Measurements from ENCODE around the gene UQCC5.

Gene UQCC5

DNA sequence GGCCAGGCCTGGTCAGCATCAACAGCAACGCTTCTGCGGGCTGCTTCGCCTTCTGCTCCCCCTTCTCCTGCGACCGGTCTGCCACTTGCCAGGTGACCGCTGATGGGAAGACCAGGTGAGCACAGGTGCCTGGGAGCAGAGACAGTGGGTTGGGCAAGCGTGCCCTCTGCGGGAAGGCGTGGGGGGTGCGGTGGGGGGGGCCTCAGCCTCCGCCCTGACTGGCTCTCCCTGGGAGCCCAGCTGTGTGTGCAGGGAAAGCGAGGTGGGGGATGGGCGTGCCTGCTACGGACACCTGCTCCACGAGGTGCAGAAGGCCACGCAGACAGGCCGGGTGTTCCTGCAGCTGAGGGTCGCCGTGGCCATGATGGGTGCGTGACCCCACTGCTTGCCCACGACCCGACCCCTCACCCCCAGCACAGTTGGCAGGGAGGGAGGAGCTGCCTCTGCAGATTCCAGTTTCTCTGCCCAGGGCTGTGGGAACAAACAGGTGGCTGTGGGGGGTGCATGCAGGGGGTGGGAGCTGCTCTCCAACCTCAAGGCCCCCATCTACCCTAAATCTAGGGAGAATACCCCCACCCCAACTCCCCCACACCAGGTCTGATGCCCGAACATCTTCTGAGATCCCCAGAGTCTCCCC, 32.5 kb upstream of the UQCC5 start:
- no peak for DNase-seq (ENCODE audit: low read depth in 2 of 2)

DNA sequence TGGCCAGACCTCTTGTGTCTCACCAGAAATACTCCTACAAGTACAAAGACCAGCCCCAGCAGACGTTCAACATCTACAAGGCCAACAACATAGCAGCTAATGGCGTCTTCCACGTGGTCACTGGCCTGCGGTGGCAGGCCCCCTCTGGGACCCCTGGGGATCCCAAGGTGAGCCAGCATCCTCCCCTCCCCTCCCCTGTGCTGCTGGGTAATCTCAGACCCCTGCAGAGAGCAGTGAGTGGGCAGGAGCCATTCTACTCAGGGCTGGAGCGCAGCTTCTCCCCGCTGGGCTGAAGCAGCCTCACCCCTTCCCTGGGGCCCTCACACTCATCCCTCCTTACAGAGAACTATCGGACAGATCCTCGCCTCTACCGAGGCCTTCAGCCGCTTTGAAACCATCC, 31.4 kb upstream of the UQCC5 start:
- no peak for DNase-seq (ENCODE audit: low read depth in 2 of 2)

DNA sequence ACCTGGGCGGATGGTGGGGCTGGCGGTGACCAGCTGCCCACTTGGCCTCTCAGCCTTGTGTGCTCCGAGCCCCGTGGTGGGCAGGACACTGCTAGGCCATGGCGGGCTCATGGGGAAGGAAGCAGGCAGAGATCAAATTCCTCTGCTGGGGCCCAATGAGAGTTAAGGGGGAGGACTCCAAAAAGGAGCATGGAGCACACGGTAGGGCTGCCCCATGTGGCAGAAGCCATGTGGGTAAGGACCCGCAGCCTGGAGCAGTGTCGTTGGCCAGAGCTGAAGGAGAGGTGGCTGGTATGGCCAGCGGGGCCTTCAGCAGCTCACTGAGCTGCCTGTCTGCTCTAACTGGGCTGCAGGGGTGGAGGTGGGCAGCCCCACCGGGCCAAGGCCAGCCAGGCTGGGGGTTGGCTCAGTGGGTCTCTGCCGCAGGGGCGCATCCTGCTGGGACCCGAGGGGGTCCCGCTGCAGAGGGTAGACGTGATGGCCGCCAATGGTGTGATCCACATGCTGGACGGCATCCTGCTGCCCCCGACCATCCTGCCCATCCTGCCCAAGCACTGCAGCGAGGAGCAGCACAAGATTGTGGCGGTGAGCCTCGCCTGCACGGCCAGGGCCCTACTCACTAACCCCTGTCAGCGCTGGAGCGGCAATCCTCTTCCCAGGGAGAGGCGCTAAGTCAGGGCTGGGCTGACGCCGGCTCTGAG, 30.0 kb upstream of the UQCC5 start:
- no peak for DNase-seq (ENCODE audit: low read depth in 2 of 2)

DNA sequence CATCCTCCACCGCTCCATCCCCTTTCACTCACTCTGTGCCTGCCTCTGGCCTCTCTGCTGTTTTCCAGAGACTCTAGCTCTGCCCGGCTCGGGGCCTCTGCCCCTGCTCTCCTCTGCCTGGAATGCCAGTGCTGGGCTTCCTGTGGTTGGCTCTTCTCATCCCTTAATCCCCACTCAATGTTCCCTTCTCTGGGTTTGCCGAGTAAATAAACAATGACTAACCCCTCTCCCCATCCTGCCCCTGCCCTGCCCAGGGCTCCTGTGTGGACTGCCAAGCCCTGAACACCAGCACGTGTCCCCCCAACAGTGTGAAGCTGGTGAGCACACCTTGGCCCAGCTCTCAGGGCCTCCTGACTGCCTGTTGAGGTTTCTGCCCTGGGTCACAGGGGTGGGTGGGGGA, 29.0 kb upstream of the UQCC5 start:
- no peak for DNase-seq (ENCODE audit: low read depth in 2 of 2)

DNA sequence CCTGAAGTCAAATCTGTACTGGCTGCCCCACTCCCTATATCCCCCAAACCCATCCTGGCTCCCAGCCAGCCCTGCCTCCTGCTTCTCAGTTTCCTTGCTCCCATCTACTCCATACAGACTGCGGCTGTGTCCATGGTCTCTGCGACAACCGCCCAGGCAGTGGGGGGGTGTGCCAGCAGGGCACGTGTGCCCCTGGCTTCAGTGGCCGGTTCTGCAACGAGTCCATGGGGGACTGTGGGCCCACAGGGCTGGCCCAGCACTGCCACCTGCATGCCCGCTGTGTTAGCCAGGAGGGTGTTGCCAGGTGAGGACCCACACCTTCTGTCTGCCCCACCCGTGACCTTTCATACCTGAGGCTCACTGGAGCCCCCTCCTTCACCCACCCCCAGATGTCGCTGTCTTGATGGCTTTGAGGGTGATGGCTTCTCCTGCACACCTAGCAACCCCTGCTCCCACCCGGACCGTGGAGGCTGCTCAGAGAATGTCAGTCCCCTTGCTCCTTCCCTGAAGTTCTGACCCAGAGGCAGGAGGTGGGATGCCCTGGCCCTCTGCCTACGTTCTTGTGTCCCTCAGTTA, 26.6 kb upstream of the UQCC5 start:
- no peak for DNase-seq (ENCODE audit: low read depth in 2 of 2)

DNA sequence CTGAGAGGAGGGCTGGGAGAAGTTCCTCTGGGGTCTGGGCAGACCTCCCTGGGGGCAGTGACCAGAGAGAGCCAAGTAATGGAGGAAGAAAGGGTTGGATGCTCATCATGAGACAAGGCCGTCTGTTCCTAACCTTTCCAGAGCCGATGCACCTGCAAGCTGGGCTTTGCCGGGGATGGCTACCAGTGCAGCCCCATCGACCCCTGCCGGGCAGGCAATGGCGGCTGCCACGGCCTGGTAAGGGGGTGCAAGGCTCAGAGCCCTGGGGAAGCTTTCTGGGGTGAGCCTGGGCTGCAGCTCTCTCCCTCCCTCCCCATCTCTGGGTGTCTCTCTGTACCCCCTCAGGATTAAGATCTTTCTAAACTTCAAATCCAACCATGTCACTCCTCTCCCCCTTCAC, 24.9 kb upstream of the UQCC5 start:
- DNase-seq (ENCODE audit: low read depth in 2 of 2), result no peak

DNA sequence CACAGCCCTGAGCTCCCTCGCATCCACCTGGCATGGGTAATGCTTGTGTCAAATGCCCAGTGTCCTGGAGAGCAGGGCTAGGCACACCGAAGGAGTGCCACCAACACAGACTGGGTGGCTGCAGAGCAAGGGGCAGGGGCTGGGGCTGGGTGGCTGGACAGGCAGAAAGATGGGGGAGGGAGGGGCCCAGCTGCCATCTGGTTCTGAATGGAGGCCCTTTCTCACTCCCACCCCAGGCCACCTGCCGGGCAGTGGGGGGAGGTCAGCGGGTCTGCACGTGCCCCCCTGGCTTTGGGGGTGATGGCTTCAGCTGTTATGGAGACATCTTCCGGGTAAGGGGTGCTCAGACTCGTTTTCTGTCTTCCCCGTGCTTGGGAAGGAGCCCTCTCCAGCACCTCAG, 24.3 kb upstream of the UQCC5 start:
- DNase-seq (ENCODE audit: low read depth in 2 of 2), result no peak

DNA sequence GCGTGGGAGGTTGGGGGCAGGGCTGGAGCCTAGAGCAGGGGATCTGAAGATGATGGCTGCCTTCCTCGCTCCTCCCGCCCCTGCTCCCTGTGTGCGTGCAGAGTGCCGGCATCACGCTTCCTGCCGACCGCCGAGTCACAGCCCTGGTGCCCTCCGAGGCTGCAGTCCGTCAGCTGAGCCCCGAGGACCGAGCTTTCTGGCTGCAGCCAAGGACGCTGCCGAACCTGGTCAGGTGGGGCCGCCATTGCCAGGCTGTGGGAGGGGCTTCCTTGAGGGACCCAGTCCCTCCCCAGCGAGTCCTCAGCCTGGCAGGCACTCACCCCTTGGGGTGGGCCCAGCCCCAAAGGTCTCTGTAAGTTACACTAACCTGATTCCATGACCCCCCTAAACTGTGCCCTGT, 23.7 kb upstream of the UQCC5 start:
- no peak for DNase-seq (ENCODE audit: low read depth in 2 of 2)

DNA sequence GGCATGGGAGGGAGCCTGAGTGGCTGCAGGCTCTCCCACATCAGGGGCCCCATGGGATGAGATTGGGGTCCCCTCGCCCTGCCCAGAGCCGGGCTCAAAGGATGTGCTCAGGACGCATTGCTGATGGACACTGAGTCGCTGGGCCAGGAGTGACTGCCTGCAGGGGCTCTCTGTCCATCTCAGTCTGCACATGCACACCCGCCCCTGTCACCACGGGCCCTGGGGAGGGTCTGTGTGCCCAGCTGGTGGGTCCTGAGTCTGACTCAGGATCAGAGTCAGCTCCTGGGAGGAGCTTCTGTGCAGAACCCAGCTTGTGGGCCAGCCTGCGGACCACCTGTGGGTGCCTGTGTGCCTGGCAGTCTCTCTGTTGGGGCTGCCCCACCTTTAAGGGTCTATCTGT, 23.1 kb upstream of the UQCC5 start:
- no peak for DNase-seq (ENCODE audit: low read depth in 2 of 2)

DNA sequence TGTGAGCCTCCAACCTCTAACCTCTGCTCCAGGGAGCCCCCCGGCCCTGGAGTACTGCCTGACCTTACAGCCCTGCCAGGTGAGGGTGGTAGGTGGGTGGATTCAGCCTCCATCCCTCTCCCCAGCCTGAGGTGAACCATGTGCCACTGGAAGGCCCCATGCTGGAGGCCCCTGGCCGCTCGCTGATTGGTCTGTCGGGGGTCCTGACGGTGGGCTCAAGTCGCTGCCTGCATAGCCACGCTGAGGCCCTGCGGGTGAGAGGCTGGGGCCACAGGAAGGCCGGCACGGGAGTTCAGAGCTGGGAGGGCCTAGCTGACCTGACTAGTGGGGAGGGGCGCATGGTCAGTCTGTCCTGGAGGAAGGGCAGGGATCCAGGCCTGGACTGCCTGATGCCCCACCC, 21.8 kb upstream of the UQCC5 start:
- no peak for DNase-seq (ENCODE audit: low read depth in 2 of 2)

DNA sequence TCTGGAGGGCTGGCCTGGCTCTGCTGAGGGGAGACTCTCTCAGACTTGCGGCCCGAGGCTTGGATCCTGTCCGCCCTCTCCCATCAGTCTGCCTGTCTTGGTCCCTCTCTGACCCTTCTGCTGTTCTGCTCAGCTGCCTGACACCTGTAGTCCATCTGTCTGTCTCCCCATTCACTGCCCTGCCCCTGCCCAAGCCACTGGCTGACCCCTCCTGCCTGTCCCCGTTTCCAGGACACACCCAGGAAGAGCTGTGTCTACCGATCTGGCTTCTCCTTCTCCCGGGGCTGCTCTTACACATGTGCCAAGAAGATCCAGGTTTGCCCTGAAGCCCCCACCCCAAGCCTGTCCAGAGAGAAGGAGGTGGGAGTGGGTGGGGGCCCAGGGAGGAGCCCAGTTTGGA, 21.2 kb upstream of the UQCC5 start:
- DNase-seq (ENCODE audit: low read depth in 2 of 2), result no peak

DNA sequence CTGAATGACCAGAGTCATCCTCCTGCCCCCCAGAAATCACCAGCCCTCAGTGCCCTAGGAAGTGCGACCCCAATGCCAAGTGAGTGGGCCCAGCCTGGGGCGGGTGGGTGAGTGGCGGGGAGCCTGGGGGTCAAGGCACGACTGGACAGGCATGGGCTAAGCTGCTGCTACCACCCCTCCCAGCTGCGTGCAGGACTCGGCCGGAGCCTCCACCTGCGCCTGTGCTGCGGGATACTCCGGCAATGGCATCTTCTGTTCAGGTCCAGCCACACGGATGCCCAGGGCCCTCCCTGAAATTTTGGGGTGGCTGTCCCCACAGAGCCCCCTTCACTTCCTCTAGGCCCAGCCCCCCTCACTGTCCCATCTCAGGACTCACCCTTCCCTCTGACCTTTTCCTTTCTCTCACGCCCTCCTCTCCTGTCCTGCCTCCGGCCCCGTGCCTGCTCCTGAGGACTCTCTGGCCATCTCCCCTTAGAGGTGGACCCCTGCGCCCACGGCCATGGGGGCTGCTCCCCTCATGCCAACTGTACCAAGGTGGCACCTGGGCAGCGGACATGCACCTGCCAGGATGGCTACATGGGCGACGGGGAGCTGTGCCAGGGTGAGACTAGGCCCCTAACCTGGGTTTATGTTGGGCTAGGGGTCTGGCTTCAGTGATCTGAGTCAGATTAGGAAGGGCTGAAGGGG, 19.8 kb upstream of the UQCC5 start:
- DNase-seq (ENCODE audit: low read depth in 2 of 2), result no peak

DNA sequence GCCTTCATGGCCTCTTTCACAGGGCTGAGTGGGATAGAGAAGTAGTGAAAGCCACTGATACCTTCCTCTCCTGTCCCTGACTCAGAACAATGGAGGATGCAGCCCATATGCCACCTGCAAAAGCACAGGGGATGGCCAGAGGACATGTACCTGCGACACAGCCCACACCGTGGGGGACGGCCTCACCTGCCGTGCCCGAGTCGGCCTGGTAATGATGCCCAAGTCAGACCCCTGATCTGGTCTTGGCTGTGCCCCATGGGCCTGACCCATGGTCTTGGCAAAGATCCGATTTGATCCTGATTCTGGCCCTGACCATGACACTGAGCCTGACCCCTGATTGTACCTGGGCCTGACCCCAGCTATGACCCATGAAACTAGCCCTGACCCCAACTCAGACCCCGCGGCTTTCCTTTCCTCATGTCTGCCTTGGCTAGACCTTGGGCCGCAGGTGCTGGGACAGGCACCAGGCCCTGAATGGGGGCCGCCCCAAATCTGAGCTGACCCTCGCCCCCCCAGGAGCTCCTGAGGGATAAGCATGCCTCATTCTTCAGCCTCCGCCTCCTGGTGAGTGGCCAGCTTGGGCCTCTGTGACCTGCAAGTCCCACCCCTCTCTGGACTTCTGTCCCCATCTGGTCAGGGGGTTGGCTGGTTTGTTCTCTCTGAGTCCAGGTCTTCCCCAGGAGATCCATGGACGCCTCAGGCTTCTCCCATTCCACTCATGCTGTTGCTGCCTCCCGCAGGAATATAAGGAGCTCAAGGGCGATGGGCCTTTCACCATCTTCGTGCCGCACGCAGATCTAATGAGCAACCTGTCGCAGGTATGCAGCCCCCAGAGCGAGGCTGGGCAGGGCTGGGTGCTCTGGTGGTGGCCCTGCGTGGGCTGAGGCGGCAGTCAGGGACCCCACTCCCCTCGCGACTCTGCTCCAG, 18.3 kb upstream of the UQCC5 start:
- DNase-seq (ENCODE audit: low read depth in 2 of 2), result no peak

DNA sequence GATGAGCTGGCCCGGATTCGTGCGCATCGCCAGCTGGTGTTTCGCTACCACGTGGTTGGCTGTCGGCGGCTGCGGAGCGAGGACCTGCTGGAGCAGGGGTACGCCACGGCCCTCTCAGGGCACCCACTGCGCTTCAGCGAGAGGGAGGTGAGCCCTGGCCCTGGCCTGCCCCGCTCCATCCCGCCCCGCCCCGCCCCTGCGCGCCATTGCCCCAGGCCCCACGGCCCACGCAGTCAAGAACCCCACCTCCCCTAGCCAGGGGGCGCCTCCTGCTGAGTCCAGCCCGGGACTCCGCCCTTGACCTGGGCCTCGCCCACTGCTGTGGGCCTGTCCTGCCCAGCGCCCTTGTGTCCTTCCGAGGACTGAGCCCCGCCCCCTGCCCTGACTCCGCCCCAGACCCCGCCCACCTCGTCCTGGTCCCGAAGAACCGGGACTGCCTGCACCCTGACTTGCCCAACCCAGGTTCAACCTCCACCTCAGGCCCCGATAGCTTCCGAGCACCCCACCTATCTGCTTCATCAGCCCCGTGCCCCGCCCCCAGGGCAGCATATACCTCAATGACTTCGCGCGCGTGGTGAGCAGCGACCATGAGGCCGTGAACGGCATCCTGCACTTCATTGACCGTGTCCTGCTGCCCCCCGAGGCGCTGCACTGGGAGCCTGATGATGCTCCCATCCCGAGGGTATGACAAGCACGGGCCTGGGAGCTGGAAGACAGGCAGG, 17.5 kb upstream of the UQCC5 start:
- DNase-seq (ENCODE audit: low read depth in 2 of 2), result no peak

DNA sequence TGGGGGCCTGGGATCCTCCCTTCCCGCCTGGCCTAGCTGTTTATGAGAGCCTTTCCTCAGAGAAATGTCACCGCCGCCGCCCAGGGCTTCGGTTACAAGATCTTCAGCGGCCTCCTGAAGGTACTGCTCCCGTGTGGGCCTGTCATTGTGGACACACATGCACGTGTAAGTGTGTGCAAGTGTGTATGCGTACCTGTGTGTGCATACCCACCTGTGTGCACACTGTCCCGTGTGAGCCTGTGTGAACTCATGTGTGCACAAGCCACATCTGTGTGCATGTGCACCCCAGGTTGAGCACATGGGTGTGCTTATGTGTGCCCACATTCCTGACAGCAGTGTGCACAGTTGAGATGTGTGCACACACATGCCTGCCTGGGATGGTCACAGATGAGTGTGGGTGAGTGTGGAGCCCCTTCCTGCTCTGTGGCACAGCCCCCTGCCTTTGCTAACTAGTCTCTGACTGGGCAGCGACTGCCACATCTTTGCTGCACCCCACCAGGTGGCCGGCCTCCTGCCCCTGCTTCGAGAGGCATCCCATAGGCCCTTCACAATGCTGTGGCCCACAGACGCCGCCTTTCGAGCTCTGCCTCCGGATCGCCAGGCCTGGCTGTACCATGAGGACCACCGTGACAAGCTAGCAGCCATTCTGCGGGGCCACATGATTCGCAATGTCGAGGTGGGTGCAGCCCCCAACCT, 16.8 kb upstream of the UQCC5 start:
- no peak for DNase-seq (ENCODE audit: low read depth in 2 of 2)

DNA sequence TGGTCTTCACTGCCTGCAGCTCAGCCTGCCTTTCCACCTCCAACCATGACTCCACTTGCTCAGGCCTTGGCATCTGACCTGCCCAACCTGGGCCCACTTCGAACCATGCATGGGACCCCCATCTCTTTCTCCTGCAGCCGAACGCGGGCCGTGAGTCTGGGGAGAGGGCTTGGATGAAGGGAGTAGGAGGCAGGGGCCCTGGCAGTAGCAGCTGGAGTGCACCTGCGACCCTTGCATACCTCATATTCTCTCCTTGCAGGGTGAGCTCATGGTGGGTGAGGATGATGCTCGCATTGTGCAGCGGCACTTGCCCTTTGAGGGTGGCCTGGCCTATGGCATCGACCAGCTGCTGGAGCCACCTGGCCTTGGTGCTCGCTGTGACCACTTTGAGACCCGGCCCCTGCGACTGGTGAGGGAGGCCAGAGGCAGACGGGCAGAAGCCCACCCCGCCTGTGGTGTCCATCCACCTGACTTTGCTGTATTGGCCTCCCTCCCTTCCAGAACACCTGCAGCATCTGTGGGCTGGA, 16.2 kb upstream of the UQCC5 start:
- no peak for DNase-seq (ENCODE audit: low read depth in 2 of 2)

DNA sequence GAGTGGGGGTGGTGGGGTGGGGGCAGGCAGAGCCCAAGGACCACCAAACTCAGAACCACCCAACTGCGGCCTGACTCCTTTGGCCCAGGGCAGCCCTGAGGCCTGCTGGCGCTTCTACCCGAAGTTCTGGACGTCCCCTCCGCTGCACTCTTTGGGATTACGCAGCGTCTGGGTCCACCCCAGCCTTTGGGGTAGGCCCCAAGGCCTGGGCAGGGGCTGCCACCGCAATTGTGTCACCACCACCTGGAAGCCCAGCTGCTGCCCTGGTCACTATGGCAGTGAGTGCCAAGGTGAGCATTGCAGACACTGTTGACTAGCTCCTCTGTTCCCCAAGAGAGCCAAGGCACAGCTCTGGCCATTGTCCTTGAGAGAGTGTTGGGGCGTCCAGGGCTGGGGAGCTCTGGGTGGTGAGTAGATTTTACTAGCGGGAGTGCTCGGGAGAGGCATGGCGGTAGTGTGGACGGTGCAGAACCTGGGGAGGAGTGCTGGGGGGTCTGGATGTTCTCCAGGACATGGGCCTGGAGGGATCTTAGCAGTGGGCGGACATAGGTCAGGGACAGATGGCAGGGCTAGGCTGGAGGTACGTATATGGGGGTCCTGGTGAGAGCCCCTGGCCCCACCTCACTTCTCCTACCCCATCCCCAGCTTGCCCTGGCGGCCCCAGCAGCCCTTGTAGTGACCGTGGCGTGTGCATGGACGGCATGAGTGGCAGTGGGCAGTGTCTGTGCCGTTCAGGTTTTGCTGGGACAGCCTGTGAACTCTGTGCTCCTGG, 15.5 kb upstream of the UQCC5 start:
- no peak for DNase-seq (ENCODE audit: low read depth in 2 of 2)

DNA sequence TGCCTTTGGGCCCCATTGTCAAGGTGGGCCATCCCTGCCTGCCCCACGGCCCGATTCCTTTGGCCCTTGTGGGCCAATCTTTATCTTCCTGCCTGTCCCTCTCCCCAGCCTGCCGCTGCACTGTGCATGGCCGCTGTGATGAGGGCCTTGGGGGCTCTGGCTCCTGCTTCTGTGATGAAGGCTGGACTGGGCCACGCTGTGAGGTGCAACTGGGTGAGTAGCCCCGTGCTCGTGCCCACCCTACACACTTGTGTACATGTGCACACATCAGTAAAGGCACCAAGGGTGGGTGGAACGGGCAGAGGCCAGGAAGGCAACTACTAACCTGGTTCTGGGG, 14.9 kb upstream of the UQCC5 start:
- DNase-seq (ENCODE audit: low read depth in 2 of 2), result no peak

DNA sequence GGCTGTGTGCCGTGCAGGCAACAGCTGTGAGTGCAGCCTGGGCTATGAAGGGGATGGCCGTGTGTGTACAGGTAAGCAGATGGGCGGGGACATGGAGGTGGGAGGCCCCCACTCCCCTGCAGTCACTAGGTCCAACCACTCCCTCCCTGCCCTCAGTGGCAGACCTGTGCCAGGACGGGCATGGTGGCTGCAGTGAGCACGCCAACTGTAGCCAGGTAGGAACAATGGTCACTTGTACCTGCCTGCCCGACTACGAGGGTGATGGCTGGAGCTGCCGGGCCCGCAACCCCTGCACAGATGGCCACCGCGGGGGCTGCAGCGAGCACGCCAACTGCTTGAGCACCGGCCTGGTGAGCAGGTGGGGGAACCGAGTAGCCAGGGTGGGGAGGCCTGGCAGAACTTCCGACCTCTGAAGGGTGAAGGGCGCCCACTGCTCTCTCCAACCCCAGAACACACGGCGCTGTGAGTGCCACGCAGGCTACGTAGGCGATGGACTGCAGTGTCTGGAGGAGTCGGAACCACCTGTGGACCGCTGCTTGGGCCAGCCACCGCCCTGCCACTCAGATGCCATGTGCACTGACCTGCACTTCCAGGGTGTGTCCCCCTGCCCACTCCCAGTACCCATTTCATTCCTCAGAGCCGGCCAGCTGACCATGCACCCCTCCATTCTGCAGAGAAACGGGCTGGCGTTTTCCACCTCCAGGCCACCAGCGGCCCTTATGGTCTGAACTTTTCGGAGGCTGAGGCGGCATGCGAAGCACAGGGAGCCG, 14.3 kb upstream of the UQCC5 start:
- no peak for DNase-seq (ENCODE audit: low read depth in 2 of 2)

All from stimulated activated CD4-positive, alpha-beta T cell treated with anti-CD3 and anti-CD28 coated beads, Interleukin-1b, Interleukin-23, amount 100 ng/mL, for 4 hours (primary cell).